CD14-positive monocyte (primary cell): Measurements from ENCODE around the gene SRCAP. TPM values are rescaled to one million over a fixed set of nuclear protein-coding genes. Genes with fewer than 3 reads are reported as not detected.
A peak's percentile ranks its signal among the peaks of the same experiment; 100 is the strongest.

ENCODE experiments used
- DNase-seq, 3 donors: peaks; one replicate each; pipeline ENCODE4 v3.0.0-alpha.2; 2011 to 2022
- H2AFZ ChIP-seq: 2 replicates; pipeline ENCODE4 v1.6.0; 2012; ENCODE audit warnings: mild to moderate bottlenecking, low read depth, low read length, inconsistent platforms; ENCODE audit not compliant: insufficient read depth, poor library complexity, severe bottlenecking
- H3K27ac ChIP-seq, 2 donors: 1 replicate in 1 of 2; 2 replicates in 1 of 2; pipeline ENCODE4 v1.5.1; 2012 to 2013; ENCODE audit warnings: low read length in 2 of 2, control low read depth in 1 of 2, inconsistent platforms in 1 of 2, low read depth in 1 of 2, mild to moderate bottlenecking in 1 of 2
- H3K27me3 ChIP-seq, 2 donors: one replicate each; pipeline versions ENCODE4 v1.6.0 to v1.6.1; 2011 to 2013; ENCODE audit warnings: low read length in 2 of 2; ENCODE audit not compliant: control insufficient read depth in 2 of 2, insufficient read depth in 2 of 2
- H3K36me3 ChIP-seq, 2 donors: replicated peaks in 1 of 2; 1 replicate in 1 of 2; 2 replicates in 1 of 2; pipeline versions ENCODE4 v1.5.1 to v1.6.1; 2012 to 2013; ENCODE audit warnings: low read length in 2 of 2, control low read depth in 1 of 2, inconsistent platforms in 1 of 2, mild to moderate bottlenecking in 1 of 2; ENCODE audit not compliant: insufficient read depth in 2 of 2, control insufficient read depth in 1 of 2
- H3K4me1 ChIP-seq, 2 donors: 1 replicate in 1 of 2; 2 replicates in 1 of 2; pipeline versions ENCODE4 v1.5.1 to v1.6.1; 2012 to 2013; ENCODE audit warnings: low read length in 2 of 2, control low read depth in 1 of 2, inconsistent platforms in 1 of 2, mild to moderate bottlenecking in 1 of 2, moderate library complexity in 1 of 2; ENCODE audit not compliant: insufficient read depth in 2 of 2, control insufficient read depth in 1 of 2
- H3K4me2 ChIP-seq: replicated peaks from 2 replicates; pipeline ENCODE3; 2012; ENCODE audit warnings: low read length, moderate library complexity, mild to moderate bottlenecking; ENCODE audit not compliant: poor library complexity, severe bottlenecking; ENCODE audit errors: extremely low read depth
- H3K4me3 ChIP-seq, 3 experiments: fragments of 200-600 bp in 1 of 3; sonication (generic) in 1 of 3; replicated peaks in 1 of 3; 1 replicate in 2 of 3; 2 replicates in 1 of 3; pipeline ENCODE4 v1.5.1; 2011 to 2013; ENCODE audit warnings: low read length in 3 of 3, mild to moderate bottlenecking in 3 of 3, control low read depth in 2 of 3, low read depth in 2 of 3, inconsistent platforms in 1 of 3, moderate library complexity in 1 of 3
- H3K79me2 ChIP-seq: 2 replicates; pipeline ENCODE4 v1.6.0; 2012; ENCODE audit warnings: mild to moderate bottlenecking, control low read depth, inconsistent platforms, low read length, moderate library complexity; ENCODE audit not compliant: insufficient read depth
- H3K9ac ChIP-seq: 2 replicates; pipeline ENCODE4 v1.6.0; 2017; ENCODE audit warnings: low read length, mild to moderate bottlenecking; ENCODE audit not compliant: insufficient read depth, poor library complexity, severe bottlenecking
- H3K9me3 ChIP-seq, 2 donors: replicated peaks in 1 of 2; 1 replicate in 1 of 2; 2 replicates in 1 of 2; pipeline versions ENCODE4 v1.5.1 to v1.6.1; 2012 to 2013; ENCODE audit warnings: low read length in 2 of 2, control low read depth in 1 of 2; ENCODE audit not compliant: control insufficient read depth in 1 of 2, insufficient read depth in 1 of 2
- H4K20me1 ChIP-seq: 2 replicates; pipeline ENCODE4 v1.6.0; 2012; ENCODE audit warnings: mild to moderate bottlenecking, low read length, control low read depth, moderate library complexity; ENCODE audit not compliant: insufficient read depth
- H3K27ac Mint-ChIP-seq, 7 donors: one replicate each; pipeline ENCODE4 v1.8.0; 2020; ENCODE audit warnings: mild to moderate bottlenecking in 7 of 7, mixed read lengths in 7 of 7, moderate library complexity in 6 of 7, inconsistent platforms in 2 of 7
- H3K27me3 Mint-ChIP-seq, 3 donors: one replicate each; pipeline ENCODE4 v1.8.0; 2021 to 2022; ENCODE audit warnings: low read depth in 3 of 3, mild to moderate bottlenecking in 3 of 3, mixed read lengths in 3 of 3, moderate library complexity in 3 of 3, inconsistent platforms in 1 of 3
- H3K36me3 Mint-ChIP-seq, 2 donors: one replicate each; pipeline ENCODE4 v1.8.0; 2020; ENCODE audit warnings: mixed read lengths in 2 of 2, inconsistent platforms in 1 of 2, mild to moderate bottlenecking in 1 of 2
- H3K4me1 Mint-ChIP-seq: one replicate; pipeline ENCODE4 v1.8.0; 2020; ENCODE audit warnings: mild to moderate bottlenecking, mixed read lengths
- H3K4me3 Mint-ChIP-seq, 2 donors: one replicate each; pipeline ENCODE4 v1.8.0; 2020; ENCODE audit warnings: mild to moderate bottlenecking in 2 of 2, mixed read lengths in 2 of 2, moderate library complexity in 1 of 2
- H3K9me3 Mint-ChIP-seq, 7 donors: one replicate each; pipeline ENCODE4 v1.8.0; 2020 to 2022; ENCODE audit warnings: mixed read lengths in 7 of 7, mild to moderate bottlenecking in 6 of 7, moderate library complexity in 6 of 7, inconsistent platforms in 2 of 7
- WGBS: methylation state at CpG from one replicate; pipeline ENCODE4 v1.1.5; 2013; ENCODE audit warnings: missing lambda C conversion rate; ENCODE audit not compliant: insufficient coverage; 5-methylcytosine and 5-hydroxymethylcytosine counted together
- intact Hi-C, 2 donors: fragments of 100-400 bp; cut with micrococcal nuclease; formaldehyde crosslinking; loops; one replicate each; pipeline versions ENCODE4 v1.15.0 to v1.15.1; 2023
- polyA plus RNA-seq, 3 donors: library from polyadenylated mRNA; depleted of rRNA in 1 of 3; unstranded in 2 of 3; stranded (reverse) in 1 of 3; fragments of 300-500 nt in 2 of 3; fragments of >200 nt in 1 of 3; fragmentation: Illumina TruSeq in 2 of 3; gene quantifications; 1 replicate in 2 of 3; 2 replicates in 1 of 3; pipeline ENCODE4 v1.2.3, GENCODE V29; 2012 to 2021
- TF ChIP-seq, protein P1 (sequence below): fragments of 200-600 bp; IDR thresholded peaks from one replicate; pipeline ENCODE4 v1.8.0; 2022; ENCODE audit warnings: antibody characterized with exemption, mild to moderate bottlenecking

SRCAP gene
- polyA plus RNA-seq, 3 donors, result 3.0 to 16.0 (median 6.3) TPM

DNA sequence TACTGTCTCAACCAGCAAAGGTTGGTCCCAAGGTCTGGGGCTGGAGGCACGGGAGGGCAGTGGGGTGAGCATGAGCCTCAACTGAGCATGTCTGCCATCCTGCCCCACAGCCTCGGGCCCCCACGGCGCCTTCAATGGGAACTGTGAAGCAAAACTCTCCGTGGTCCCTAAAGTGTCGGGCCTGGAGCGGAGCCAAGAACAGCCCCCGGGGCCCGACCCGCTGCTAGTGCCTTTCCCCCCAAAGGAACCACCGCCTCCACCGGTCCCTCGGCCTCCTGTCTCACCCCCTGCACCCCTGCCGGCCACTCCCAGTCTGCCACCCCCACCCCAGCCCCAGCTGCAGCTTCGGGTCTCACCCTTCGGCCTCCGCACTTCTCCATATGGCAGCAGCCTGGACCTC is 36.5 kb upstream of the SRCAP start:
- TF ChIP-seq, protein P1, sequence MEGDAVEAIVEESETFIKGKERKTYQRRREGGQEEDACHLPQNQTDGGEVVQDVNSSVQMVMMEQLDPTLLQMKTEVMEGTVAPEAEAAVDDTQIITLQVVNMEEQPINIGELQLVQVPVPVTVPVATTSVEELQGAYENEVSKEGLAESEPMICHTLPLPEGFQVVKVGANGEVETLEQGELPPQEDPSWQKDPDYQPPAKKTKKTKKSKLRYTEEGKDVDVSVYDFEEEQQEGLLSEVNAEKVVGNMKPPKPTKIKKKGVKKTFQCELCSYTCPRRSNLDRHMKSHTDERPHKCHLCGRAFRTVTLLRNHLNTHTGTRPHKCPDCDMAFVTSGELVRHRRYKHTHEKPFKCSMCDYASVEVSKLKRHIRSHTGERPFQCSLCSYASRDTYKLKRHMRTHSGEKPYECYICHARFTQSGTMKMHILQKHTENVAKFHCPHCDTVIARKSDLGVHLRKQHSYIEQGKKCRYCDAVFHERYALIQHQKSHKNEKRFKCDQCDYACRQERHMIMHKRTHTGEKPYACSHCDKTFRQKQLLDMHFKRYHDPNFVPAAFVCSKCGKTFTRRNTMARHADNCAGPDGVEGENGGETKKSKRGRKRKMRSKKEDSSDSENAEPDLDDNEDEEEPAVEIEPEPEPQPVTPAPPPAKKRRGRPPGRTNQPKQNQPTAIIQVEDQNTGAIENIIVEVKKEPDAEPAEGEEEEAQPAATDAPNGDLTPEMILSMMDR, result no peak
- Mint-ChIP-seq H3K4me1 (peaks cover 28% of the 10 kb centered on the region), H3K27me3 (peaks cover 0 to 1% (median 0%) of the 10 kb centered on the region in 3 donors), H3K36me3 (peaks cover 60 to 68% of the 10 kb centered on the region in 2 donors), H3K9me3 (no peaks in the 10 kb centered on the region), H3K27ac (peak overlapping the region in 4 of 7 donors; percentile 20 to 85 (median 56)), H3K4me3 (peak overlapping the region in 1 of 2 donors; percentile 41)
- Histone ChIP-seq H3K4me3 (no peak overlapping the region), H2AFZ (no peak overlapping the region), H3K27me3 (no peaks in the 10 kb centered on the region), H4K20me1 (peaks cover 79% of the 10 kb centered on the region), H3K27ac (peak overlapping the region in 1 of 2 donors; percentile 99), H3K36me3 (peaks cover 62 to 65% of the 10 kb centered on the region in 2 donors), H3K4me1 (peaks cover 24 to 28% of the 10 kb centered on the region in 2 donors), H3K4me2 (no peak overlapping the region), H3K9me3 (no peaks in the 10 kb centered on the region), H3K9ac (no peak overlapping the region), H3K79me2 (peaks cover 58% of the 10 kb centered on the region)
- peak in 1 of 3 donors; percentile 4 for DNase-seq
- 97% methylated on average over 13 of the region's 17 CpGs for WGBS
- intact Hi-C loops, result no loop called here

DNA sequence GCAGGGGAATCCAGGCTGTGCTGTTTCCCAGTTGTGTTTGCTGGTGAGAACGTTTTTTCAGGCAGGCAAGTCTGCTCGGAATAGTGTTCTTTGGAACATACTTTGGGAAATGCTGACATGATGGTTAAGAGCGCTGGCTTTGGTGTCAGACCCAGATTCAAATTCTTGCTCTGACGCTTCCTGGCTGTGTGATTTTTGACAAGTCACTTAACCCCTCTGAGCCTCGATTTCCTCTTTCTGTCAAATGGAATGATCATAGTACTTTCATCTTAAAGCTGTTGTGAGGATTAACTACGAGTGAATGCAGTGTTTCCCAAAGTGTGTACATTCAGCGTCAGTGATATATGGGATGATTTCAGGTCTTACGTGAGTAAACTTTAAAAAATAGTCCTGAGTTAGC is 35.9 kb upstream of the SRCAP start:
- Histone ChIP-seq H3K4me1 (peaks cover 21 to 25% of the 10 kb centered on the region in 2 donors), H2AFZ (no peak overlapping the region), H3K9ac (no peak overlapping the region), H3K36me3 (peaks cover 68 to 71% of the 10 kb centered on the region in 2 donors), H3K79me2 (peaks cover 58% of the 10 kb centered on the region), H3K9me3 (no peaks in the 10 kb centered on the region), H4K20me1 (peaks cover 85% of the 10 kb centered on the region), H3K4me3 (no peak overlapping the region), H3K27me3 (no peaks in the 10 kb centered on the region), H3K27ac (no peak overlapping the region), H3K4me2 (no peak overlapping the region)
- Mint-ChIP-seq H3K9me3 (no peaks in the 10 kb centered on the region), H3K4me1 (peaks cover 26% of the 10 kb centered on the region), H3K4me3 (no peak overlapping the region), H3K27ac (peak overlapping the region in 4 of 7 donors; percentile 24 to 63 (median 58)), H3K27me3 (peaks cover 0 to 1% (median 0%) of the 10 kb centered on the region in 3 donors), H3K36me3 (peaks cover 66 to 74% of the 10 kb centered on the region in 2 donors)
- WGBS, result 96% methylated on average over 7 of the region's 8 CpGs
- no peak for DNase-seq
- intact Hi-C loops, result no loop called here
- TF ChIP-seq, protein P1, result no peak
